HepG2 (cell line): ENCODE data around the gene ASIC3. TPM values are rescaled to one million over a fixed set of nuclear protein-coding genes. Genes with fewer than 3 reads are reported as not detected.

Source experiments
- ATAC-seq: fragments of 200-7000 bp; cut with Tn5 transposase; 3 replicates; pipeline ENCODE4 v1.9.1; 2020; ENCODE audit warnings: mild to moderate bottlenecking, moderate library complexity
- BruUV-seq: library from RNA; stranded (reverse); fragments of 400-500 nt; replicated peaks from 2 replicates; lab custom pipeline; 2021; lab: Mats Ljungman, UMichigan
- CTCF ChIA-PET: fragments of 300-600 bp; formaldehyde crosslinking; extraction: SDS; loops from one replicate; lab custom pipeline; 2021; ENCODE audit warnings: low total read pairs, inconsistent platforms, low intra/inter-chr PET ratio; lab: Yijun Ruan, JAX
- POLR2A ChIA-PET: fragments of 350-600 bp; sonication (Branson Sonifier 250); formaldehyde crosslinking; loops from one replicate; lab custom pipeline; 2020; ENCODE audit warnings: antibody characterized with exemption, inconsistent platforms; lab: Yijun Ruan, JAX
- DNase-seq: peaks from one replicate; pipeline ENCODE4 v3.0.0-alpha.2; 2015; ENCODE audit warnings: low spot score
- FAIRE-seq: peaks from 3 replicates; lab custom pipeline; 2011; peaks lifted over from hg19 to GRCh38; lab: Jason Lieb, UNC
- H2AFZ ChIP-seq: one replicate; pipeline ENCODE4 v1.6.1; 2011; ENCODE audit warnings: low read length, inconsistent platforms
- H3K27ac ChIP-seq: fragments of 300-600 bp; 3 replicates; pipeline ENCODE4 v1.8.0; 2011; ENCODE audit warnings: mixed run types, mild to moderate bottlenecking, mixed read lengths, low read length, inconsistent platforms; ENCODE audit not compliant: insufficient read depth; ENCODE audit errors: extremely low read length
- H3K27me3 ChIP-seq, 2 experiments: fragments of 200-600 bp in 1 of 2; 2 replicates in 1 of 2; 3 replicates in 1 of 2; pipeline versions ENCODE4 v1.6.0 to v1.8.0; 2011; ENCODE audit warnings: low read length in 2 of 2, mild to moderate bottlenecking in 2 of 2, moderate library complexity in 2 of 2, inconsistent platforms in 1 of 2; ENCODE audit not compliant: insufficient read depth in 2 of 2, control insufficient read depth in 1 of 2
- H3K36me3 ChIP-seq, 2 experiments: fragments of 200-600 bp in 1 of 2; replicated peaks in 1 of 2; 2 replicates in 1 of 2; 3 replicates in 1 of 2; pipeline versions ENCODE4 v1.5.1 to v1.8.0; 2011; ENCODE audit warnings: low read length in 2 of 2, inconsistent platforms in 1 of 2; ENCODE audit not compliant: insufficient read depth in 2 of 2, control insufficient read depth in 1 of 2
- H3K4me1 ChIP-seq: 2 replicates; pipeline ENCODE4 v1.5.1; 2012; ENCODE audit warnings: low read length, inconsistent platforms; ENCODE audit not compliant: insufficient read depth
- H3K4me2 ChIP-seq: 2 replicates; pipeline ENCODE4 v1.6.0; 2011; ENCODE audit warnings: low read depth, low read length, inconsistent platforms
- H3K4me3 ChIP-seq, 3 experiments: fragments of 200-600 bp in 1 of 3; sonication (generic), shearing (Covaris generic) in 1 of 3; replicated peaks in 1 of 3; 2 replicates each; pipeline ENCODE4 v1.5.1; 2011 to 2016; ENCODE audit warnings: low read length in 3 of 3, inconsistent platforms in 2 of 3, low read depth in 2 of 3, mild to moderate bottlenecking in 2 of 3, control low read depth in 1 of 3, mixed read lengths in 1 of 3; ENCODE audit not compliant: insufficient read depth in 1 of 3
- H3K79me2 ChIP-seq: one replicate; pipeline ENCODE4 v1.6.1; 2011; ENCODE audit warnings: low read length, inconsistent platforms; ENCODE audit not compliant: insufficient read depth
- H3K9ac ChIP-seq: 2 replicates; pipeline ENCODE4 v1.6.0; 2011; ENCODE audit warnings: mild to moderate bottlenecking, low read depth, low read length, inconsistent platforms; ENCODE audit not compliant: insufficient read depth
- H3K9me3 ChIP-seq: 2 replicates; pipeline ENCODE4 v1.5.1; 2012; ENCODE audit warnings: mild to moderate bottlenecking, low read length
- H4K20me1 ChIP-seq: 2 replicates; pipeline ENCODE4 v1.6.0; 2011; ENCODE audit warnings: inconsistent platforms, mild to moderate bottlenecking, low read length, moderate library complexity; ENCODE audit not compliant: insufficient read depth
- AGO1 ChIP-seq: fragments of 200-400 bp; formaldehyde crosslinking; IDR thresholded peaks from 2 replicates; pipeline ENCODE4 v1.6.1; 2017; ENCODE audit warnings: mild to moderate bottlenecking, low read depth, low read length, moderate library complexity; ENCODE audit not compliant: poor library complexity, severe bottlenecking
- AGO2 ChIP-seq: fragments of 200-400 bp; formaldehyde crosslinking; optimal IDR thresholded peaks from 2 replicates; pipeline ENCODE3; 2017; ENCODE audit warnings: mild to moderate bottlenecking, low read depth, low read length, moderate library complexity
- DRAP1 ChIP-seq: IDR thresholded peaks from 2 replicates; pipeline ENCODE4 v1.6.1; 2016; ENCODE audit warnings: missing genetic modification reagents, missing compliant biosample characterization
- EHMT2 ChIP-seq: fragments of 200-600 bp; sonication (generic); IDR thresholded peaks from 2 replicates; pipeline ENCODE4 v1.7.0; 2017; ENCODE audit warnings: antibody characterized with exemption, low read depth, low read length, borderline replicate concordance
- HHEX ChIP-seq: IDR thresholded peaks from 2 replicates; pipeline ENCODE4 v1.6.1; 2016; ENCODE audit warnings: control low read depth
- HOXA3 ChIP-seq: sonication (generic); formaldehyde crosslinking; IDR thresholded peaks from 2 replicates; pipeline ENCODE4 v1.5.0; 2020; ENCODE audit warnings: missing genetic modification reagents
- KLF9 ChIP-seq: IDR thresholded peaks from 2 replicates; pipeline ENCODE4 v1.6.1; 2016; ENCODE audit warnings: low read depth
- MAZ ChIP-seq, 2 experiments: sonication (generic) in 1 of 2; formaldehyde crosslinking in 1 of 2; IDR thresholded peaks; 2 replicates each; pipeline versions ENCODE4 v1.5.0 to v1.6.1; 2012 to 2020; ENCODE audit warnings: low read depth in 2 of 2, mild to moderate bottlenecking in 2 of 2, borderline replicate concordance in 1 of 2, improper control_type of control experiment in 1 of 2, low read length in 1 of 2, missing genetic modification reagents in 1 of 2, moderate library complexity in 1 of 2
- POLR2AphosphoS2 ChIP-seq: IDR thresholded peaks from 2 replicates; pipeline ENCODE4 v1.6.1; 2011; ENCODE audit warnings: low read depth, low read length, improper control_type of control experiment
- PRDM4 ChIP-seq: sonication (generic); formaldehyde crosslinking; IDR thresholded peaks from 2 replicates; pipeline ENCODE4 v1.9.0; 2021; ENCODE audit warnings: missing genetic modification reagents, borderline replicate concordance
- RFXAP ChIP-seq: sonication (generic); formaldehyde crosslinking; IDR thresholded peaks from 2 replicates; pipeline ENCODE4 v1.4.0; 2020; ENCODE audit warnings: missing genetic modification reagents, borderline replicate concordance
- SRSF9 ChIP-seq: fragments of 200-400 bp; formaldehyde crosslinking; IDR thresholded peaks from 2 replicates; pipeline ENCODE4 v1.6.1; 2018; ENCODE audit warnings: borderline replicate concordance, mild to moderate bottlenecking, low read depth, low read length; ENCODE audit not compliant: insufficient read depth, poor library complexity, severe bottlenecking
- ZBTB26 ChIP-seq: IDR thresholded peaks from 2 replicates; pipeline ENCODE4 v1.6.1; 2016; ENCODE audit warnings: missing compliant biosample characterization, missing genetic modification reagents, borderline replicate concordance
- ZNF121 ChIP-seq: sonication (generic); formaldehyde crosslinking; IDR thresholded peaks from 2 replicates; pipeline ENCODE4 v1.5.0; 2020; ENCODE audit warnings: mild to moderate bottlenecking, missing genetic modification reagents
- ZNF136 ChIP-seq: sonication (generic); formaldehyde crosslinking; IDR thresholded peaks from 2 replicates; pipeline ENCODE4 v1.8.1; 2022; ENCODE audit warnings: low read depth, mild to moderate bottlenecking, moderate library complexity, missing genetic modification reagents
- ZNF138 ChIP-seq: sonication (generic); formaldehyde crosslinking; IDR thresholded peaks from 2 replicates; pipeline ENCODE4 v1.5.0; 2020; ENCODE audit warnings: mild to moderate bottlenecking, low read depth, missing genetic modification reagents
- ZNF296 ChIP-seq: sonication (generic); formaldehyde crosslinking; conservative IDR thresholded peaks from 2 replicates; pipeline ENCODE4 v1.5.0; 2020; ENCODE audit warnings: mild to moderate bottlenecking, missing genetic modification reagents
- ZNF891 ChIP-seq: sonication (generic); formaldehyde crosslinking; IDR thresholded peaks from 2 replicates; pipeline ENCODE4 v1.5.0; 2020; ENCODE audit warnings: mild to moderate bottlenecking, missing genetic modification reagents
- WGBS: methylation state at CpG from one replicate; pipeline ENCODE4 v1.1.6; 2017; ENCODE audit warnings: low lambda C conversion rate; 5-methylcytosine and 5-hydroxymethylcytosine counted together
- in situ Hi-C: cut with HindIII; loops from 2 replicates; pipeline ENCODE4 v1.10.0; 2017; ENCODE audit warnings: low pct_unique_long_range_greater_than_20kb; ENCODE audit not compliant: extremely low pct_ligation_motif_present
- intact Hi-C: fragments of 100-400 bp; cut with micrococcal nuclease; formaldehyde crosslinking; loops from one replicate; pipeline ENCODE4 v1.10.0; 2022; ENCODE audit not compliant: unreplicated experiment
- polyA plus RNA-seq, 8 experiments: library from polyadenylated mRNA; depleted of rRNA in 3 of 8; stranded (reverse) in 7 of 8; unstranded in 1 of 8; fragments of >200 nt; fragmentation: Illumina TruSeq in 4 of 8; extraction: Trizol in 4 of 8; gene quantifications; 2 replicates each; pipeline versions ENCODE4 v1.2.1 to v1.2.3, GENCODE V29; 2011 to 2016; ENCODE audit warnings: low read depth in 4 of 8, missing spikeins in 1 of 8, mixed read lengths in 1 of 8; ENCODE audit not compliant: insufficient read depth in 1 of 8
- total RNA-seq, 5 experiments: library from RNA; depleted of rRNA; stranded (reverse); fragments of >200 nt; fragmentation: Illumina TruSeq; extraction: Trizol; gene quantifications; 2 replicates each; pipeline ENCODE4 v1.2.3, GENCODE V29; 2016; ENCODE audit warnings: low read depth in 1 of 5
- TF ChIP-seq, protein P1 (sequence below): IDR thresholded peaks from 2 replicates; pipeline ENCODE4 v1.6.1; 2016

Gene ASIC3
- total and polyA plus RNA-seq, 2 of the 13 experiments (the other 11 are each of a cell fraction or from before 2014, with no cell fraction given), result 0.51 TPM; not detected in 1

GRCh38 chr7:151078233-151079040, 30.1 kb downstream of the ASIC3 start:
- CTCF ChIA-PET, result no interaction called here
- intact Hi-C loops (no loop called here), in situ Hi-C loops (no loop called here)
- no peak overlapping the region for H3K27ac ChIP-seq
- peaks cover 10 to 28% of the 10 kb centered on the region in 2 experiments for H3K36me3 ChIP-seq
- H4K20me1 ChIP-seq, result no peaks in the 10 kb centered on the region
- BruUV-seq, result no TSS peak
- H3K4me3 ChIP-seq, result no peak overlapping the region
- no peaks in the 10 kb centered on the region for H3K9me3 ChIP-seq
- H2AFZ ChIP-seq, result no peak overlapping the region
- H3K79me2 ChIP-seq, result peaks cover 33% of the 10 kb centered on the region
- H3K4me2 ChIP-seq, result no peak overlapping the region
- FAIRE-seq (no peak), DNase-seq (no peak), ATAC-seq (no peak)
- POLR2A ChIA-PET, result interaction anchor here (1.0 to 5.4 kb wide), 3 partner anchors 9 to 50 kb away, joined by 4 to 60 read pairs (median 4); partner anchors contain the start of gene ABCB8
- 89% methylated on average over 18 of the region's 22 CpGs for WGBS
- H3K4me1 ChIP-seq, result peaks cover 23% of the 10 kb centered on the region
- no peak overlapping the region for H3K9ac ChIP-seq
- no peaks in the 10 kb centered on the region; a peak in 1 of 5 replicates for H3K27me3 ChIP-seq
- TF ChIP-seq MAZ (IDR thresholded peaks at IDR 0.05; ENCODE audit: borderline replicate concordance, low read depth, low read length) (no peak), MAZ (CRISPR knock-in tag; IDR thresholded peaks at IDR 0.05; ENCODE audit: low read depth) (no peak), HOXA3 (no peak), KLF9 (CRISPR knock-in tag) (no peak), SRSF9 (no peak), ZNF136 (CRISPR knock-in tag) (no peak), PRDM4 (CRISPR knock-in tag) (no peak), DRAP1 (no peak), ZNF296 (CRISPR knock-in tag) (no peak), AGO1 (no peak), ZNF138 (CRISPR knock-in tag) (no peak), RFXAP (CRISPR knock-in tag) (no peak), AGO2 (peak; percentile 85), ZBTB26 (CRISPR knock-in tag) (no peak), ZNF891 (CRISPR knock-in tag) (no peak), POLR2AphosphoS2 (0 out of 2 replicates have a peak, but pooled peaks have one; percentile 34), HHEX (CRISPR knock-in tag) (no peak), ZNF121 (CRISPR knock-in tag) (no peak), EHMT2 (no peak)
- TF ChIP-seq, protein P1, sequence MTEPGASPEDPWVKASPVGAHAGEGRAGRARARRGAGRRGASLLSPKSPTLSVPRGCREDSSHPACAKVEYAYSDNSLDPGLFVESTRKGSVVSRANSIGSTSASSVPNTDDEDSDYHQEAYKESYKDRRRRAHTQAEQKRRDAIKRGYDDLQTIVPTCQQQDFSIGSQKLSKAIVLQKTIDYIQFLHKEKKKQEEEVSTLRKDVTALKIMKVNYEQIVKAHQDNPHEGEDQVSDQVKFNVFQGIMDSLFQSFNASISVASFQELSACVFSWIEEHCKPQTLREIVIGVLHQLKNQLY (CRISPR knock-in tag), result no peak
